NCI-H146 treated with DMSO at 0.1 percent for 48 hours (cell line): Measurements from ENCODE around the gene MUC20.
"Not testable (repeated sequence)": the region's sequence is repeated elsewhere in the genome, so short reads cannot be mapped to it uniquely, and the experiment has no call there.

Experiments
- DNase-seq: peaks from one replicate; lab custom pipeline; 2025; ENCODE audit not compliant: unreplicated experiment; lab: John Stamatoyannopoulos, UW

Gene MUC20

GRCh38 chr3:195720831-195721506 lies at the start of gene MUC20:
Gene MUC20, plus strand, starts transcription at chr3:195720978. Its CDS starts 30 bp downstream, at chr3:195721008.
- DNase-seq, result not testable (repeated sequence)

GRCh38 chr3:195671283-195671682 lies 49.5 kb upstream of the MUC20 start:
- DNase-seq, result not testable (repeated sequence)

GRCh38 chr3:195673711-195674110 lies 47.1 kb upstream of the MUC20 start:
- DNase-seq, result not testable (repeated sequence)

GRCh38 chr3:195678391-195679015 lies 42.3 kb upstream of the MUC20 start:
- not testable (repeated sequence) for DNase-seq

- not testable (repeated sequence) for DNase-seq
Measured at GRCh38 chr3:195680690-195681089, 40.1 kb upstream of the MUC20 start.

GRCh38 chr3:195681458-195682103 lies 39.2 kb upstream of the MUC20 start:
- DNase-seq, result not testable (repeated sequence)

GRCh38 chr3:195682104-195682742 lies 38.6 kb upstream of the MUC20 start:
- DNase-seq, result not testable (repeated sequence)

GRCh38 chr3:195683722-195684526 lies 36.9 kb upstream of the MUC20 start:
- not testable (repeated sequence) for DNase-seq

- not testable (repeated sequence) for DNase-seq
Measured at GRCh38 chr3:195684527-195685257, 36.1 kb upstream of the MUC20 start.

- DNase-seq, result not testable (repeated sequence)
Measured at GRCh38 chr3:195686537-195687208, 34.1 kb upstream of the MUC20 start.

- not testable (repeated sequence) for DNase-seq
Measured at GRCh38 chr3:195687209-195687760, 33.5 kb upstream of the MUC20 start.

- DNase-seq, result not testable (repeated sequence)
Measured at GRCh38 chr3:195688471-195689183, 32.2 kb upstream of the MUC20 start.

GRCh38 chr3:195689184-195690070 lies 31.4 kb upstream of the MUC20 start:
- not testable (repeated sequence) for DNase-seq

- no peak for DNase-seq
Measured at GRCh38 chr3:195690951-195691350, 29.8 kb upstream of the MUC20 start.

GRCh38 chr3:195691596-195692353 lies 29.0 kb upstream of the MUC20 start:
- not testable (repeated sequence) for DNase-seq

- no peak for DNase-seq
Measured at GRCh38 chr3:195692354-195692685, 28.5 kb upstream of the MUC20 start.
